Amniotic epithelial cell (primary cell): Measurements from ENCODE around the gene PIK3R1.

Experiments
- DNase-seq: peaks from one replicate; pipeline ENCODE4 v3.0.0-alpha.2; 2010; ENCODE audit warnings: low read depth

PIK3R1 gene

GRCh38 chr5:68271124-68271523 is 55.6 kb downstream of the PIK3R1 start:
- DNase-seq = no peak

- DNase-seq = no peak
Observed at GRCh38 chr5:68272289-68272688, 56.7 kb downstream of the PIK3R1 start.

GRCh38 chr5:68273717-68274409 is 58.3 kb downstream of the PIK3R1 start:
- peak; percentile 81 for DNase-seq

- DNase-seq = no peak
Observed at GRCh38 chr5:68274847-68275651, 59.5 kb downstream of the PIK3R1 start.

GRCh38 chr5:68276740-68277139 is 61.2 kb downstream of the PIK3R1 start:
- DNase-seq = no peak

GRCh38 chr5:68277431-68277830 is 61.9 kb downstream of the PIK3R1 start:
- DNase-seq = peak; percentile 97

- DNase-seq = no peak
Observed at GRCh38 chr5:68279984-68280383, 64.4 kb downstream of the PIK3R1 start.

- no peak for DNase-seq
Observed at GRCh38 chr5:68282001-68282400, 66.4 kb downstream of the PIK3R1 start.

- no peak for DNase-seq
Observed at GRCh38 chr5:68283766-68284165, 68.2 kb downstream of the PIK3R1 start.

- DNase-seq = no peak
Observed at GRCh38 chr5:68285075-68285840, 69.7 kb downstream of the PIK3R1 start.

- DNase-seq = peak; percentile 55
Observed at GRCh38 chr5:68285851-68286611, 70.5 kb downstream of the PIK3R1 start.

- no peak for DNase-seq
Observed at GRCh38 chr5:68286612-68286912, 71.0 kb downstream of the PIK3R1 start.

- DNase-seq = no peak
Observed at GRCh38 chr5:68287631-68287975, 72.0 kb downstream of the PIK3R1 start.

- DNase-seq = no peak
Observed at GRCh38 chr5:68287976-68288706, 72.6 kb downstream of the PIK3R1 start.

- DNase-seq = no peak
Observed at GRCh38 chr5:68288707-68289134, 73.2 kb downstream of the PIK3R1 start.

GRCh38 chr5:68289498-68289897 is 73.9 kb downstream of the PIK3R1 start:
- no peak for DNase-seq

GRCh38 chr5:68290260-68290674 is 74.7 kb downstream of the PIK3R1 start:
- DNase-seq = peak; percentile 73

- no peak for DNase-seq
Observed at GRCh38 chr5:68290847-68291246, 75.3 kb downstream of the PIK3R1 start.

- DNase-seq = no peak
Observed at GRCh38 chr5:68292316-68292715, 76.8 kb downstream of the PIK3R1 start.

GRCh38 chr5:68295772-68296171 is 80.2 kb downstream of the PIK3R1 start:
- no peak for DNase-seq

GRCh38 chr5:68296895-68297294 is 81.3 kb downstream of the PIK3R1 start:
- DNase-seq = no peak

- DNase-seq = no peak
Observed at GRCh38 chr5:68297656-68298055, 82.1 kb downstream of the PIK3R1 start.
